Gastrocnemius medialis (tissue), 4 donors: ENCODE measurements around the gene ATF7IP. TPM values are rescaled to one million over a fixed set of nuclear protein-coding genes. Genes with fewer than 3 reads are reported as not detected.

ENCODE experiments used
- ATAC-seq, 2 donors: fragments of 150-250 bp; one replicate each; pipeline ENCODE4 v1.9.1; 2016
- DNase-seq, 2 donors: peaks; one replicate each; pipeline ENCODE4 v3.0.0-alpha.2; 2019
- H3K27ac ChIP-seq, 4 donors: fragments of 200-600 bp; sonication (generic); 1 replicate in 1 of 4; 2 replicates in 3 of 4; pipeline ENCODE4 v1.5.1; 2016 to 2018; ENCODE audit warnings: mild to moderate bottlenecking in 2 of 4, moderate library complexity in 1 of 4
- H3K27me3 ChIP-seq, 3 donors: fragments of 200-600 bp; sonication (generic) in 2 of 3; 1 replicate in 1 of 3; 2 replicates in 2 of 3; pipeline versions ENCODE4 v1.5.1 to v1.6.0; 2016 to 2019; ENCODE audit warnings: mild to moderate bottlenecking in 1 of 3, moderate library complexity in 1 of 3
- H3K36me3 ChIP-seq, 2 donors: fragments of 200-600 bp; sonication (generic) in 1 of 2; one replicate each; pipeline ENCODE4 v1.5.1; 2017 to 2018
- H3K4me1 ChIP-seq, 2 donors: fragments of 200-600 bp; sonication (generic) in 1 of 2; one replicate each; pipeline ENCODE4 v1.5.1; 2016 to 2017; ENCODE audit warnings: mild to moderate bottlenecking in 2 of 2
- H3K4me3 ChIP-seq, 4 donors: fragments of 200-600 bp; sonication (generic) in 3 of 4; 1 replicate in 1 of 4; 2 replicates in 3 of 4; pipeline ENCODE4 v1.5.1; 2016 to 2019; ENCODE audit warnings: mild to moderate bottlenecking in 2 of 4
- H3K9me3 ChIP-seq, 3 donors: fragments of 200-600 bp; sonication (generic) in 2 of 3; 1 replicate in 1 of 3; 2 replicates in 2 of 3; pipeline ENCODE4 v1.5.1; 2016 to 2019
- CTCF ChIP-seq, 5 experiments: fragments of 450-650 bp in 3 of 5; fragments of 200-600 bp in 2 of 5; sonication (generic) in 2 of 5; IDR thresholded peaks in 4 of 5; conservative IDR thresholded peaks in 1 of 5; 1 replicate in 4 of 5; 2 replicates in 1 of 5; pipeline ENCODE4 v1.5.1; 2016 to 2019; ENCODE audit warnings: antibody characterized with exemption in 5 of 5, mild to moderate bottlenecking in 3 of 5, moderate library complexity in 3 of 5
- POLR2A ChIP-seq, 2 donors: fragments of 450-650 bp; IDR thresholded peaks; one replicate each; pipeline ENCODE4 v1.6.1; 2017; ENCODE audit warnings: antibody characterized with exemption in 2 of 2, mild to moderate bottlenecking in 2 of 2, moderate library complexity in 2 of 2
- in situ Hi-C, 4 donors: fragments of 200-750 bp; cut with MboI; loops; one replicate each; pipeline versions ENCODE4 v1.15.0 to v1.8.0; 2017; ENCODE audit warnings: low sequenced_read_pairs in 4 of 4
- intact Hi-C: fragments of 100-400 bp; cut with DNase I; formaldehyde crosslinking; loops from one replicate; pipeline ENCODE4 v1.15.1; 2023; ENCODE audit warnings: low total_unique reads
- total RNA-seq, 4 donors: library from RNA; depleted of rRNA; stranded (reverse); fragments of >200 nt; gene quantifications; one replicate each; pipeline versions ENCODE4 v1.1.0 to v1.2.3, GENCODE V29; 2016

ATF7IP gene
- total RNA-seq, 4 donors from 2014 or later = 15.9 to 42.2 (median 30.7) TPM

GRCh38 chr12:14430394-14430986 is 65.0 kb downstream of the ATF7IP start:
- no peak for ATAC-seq

GRCh38 chr12:14431975-14432374 is 66.5 kb downstream of the ATF7IP start:
- intact Hi-C loops = no loop called here
- Histone ChIP-seq H3K4me1 (peaks cover 28 to 33% of the 10 kb centered on the region in 2 donors), H3K27ac (peak overlapping the region in 2 of 4 donors; percentile 8 to 39), H3K27me3 (no peaks in the 10 kb centered on the region), H3K36me3 (peaks cover 3 to 23% of the 10 kb centered on the region in 2 donors), H3K9me3 (no peaks in the 10 kb centered on the region), H3K4me3 (no peak overlapping the region)
- in situ Hi-C loops = no loop called here
- no peak for DNase-seq
- TF ChIP-seq POLR2A (IDR thresholded peaks at IDR 0.05) = no peak
- TF ChIP-seq CTCF (IDR thresholded peaks at IDR 0.05 in 4 of 5, conservative IDR thresholded peaks at IDR 0.05 in 1 of 5) = no peak
- ATAC-seq = no peak

More at GRCh38 chr12:14430394-14430986, 65.0 kb downstream of the ATF7IP start:
- no peak overlapping the region for H3K27ac ChIP-seq
- no peaks in the 10 kb centered on the region for H3K27me3 ChIP-seq
- intact Hi-C loops (no loop called here), in situ Hi-C loops (no loop called here)
- TF ChIP-seq CTCF (IDR thresholded peaks at IDR 0.05 in 4 of 5, conservative IDR thresholded peaks at IDR 0.05 in 1 of 5) = no peak
- no peak for TF ChIP-seq POLR2A (IDR thresholded peaks at IDR 0.05)
- DNase-seq = no peak
- H3K4me1 ChIP-seq = peaks cover 28 to 36% of the 10 kb centered on the region in 2 donors
- H3K9me3 ChIP-seq = no peaks in the 10 kb centered on the region
- H3K36me3 ChIP-seq = peaks cover 0 to 8% of the 10 kb centered on the region in 2 donors
- H3K4me3 ChIP-seq = no peak overlapping the region

- Histone ChIP-seq H3K36me3 (peaks cover 3 to 46% of the 10 kb centered on the region in 2 donors), H3K4me1 (peaks cover 12 to 16% of the 10 kb centered on the region in 2 donors), H3K27ac (no peak overlapping the region), H3K9me3 (no peaks in the 10 kb centered on the region), H3K4me3 (no peak overlapping the region), H3K27me3 (no peaks in the 10 kb centered on the region)
- TF ChIP-seq POLR2A (IDR thresholded peaks at IDR 0.05) (no peak), CTCF (IDR thresholded peaks at IDR 0.05 in 4 of 5, conservative IDR thresholded peaks at IDR 0.05 in 1 of 5) (no peak)
- in situ Hi-C loops = no loop called here
- ATAC-seq = no peak
- no peak for DNase-seq
- intact Hi-C loops = no loop called here
Measured at GRCh38 chr12:14435627-14436026, 70.1 kb downstream of the ATF7IP start.

GRCh38 chr12:14442221-14442881 is 76.9 kb downstream of the ATF7IP start:
- TF ChIP-seq POLR2A (IDR thresholded peaks at IDR 0.05) (no peak), CTCF (IDR thresholded peaks at IDR 0.05 in 4 of 5, conservative IDR thresholded peaks at IDR 0.05 in 1 of 5) (no peak)
- ATAC-seq = peak; percentile 12 to 51
- no peaks in the 10 kb centered on the region for H3K27me3 ChIP-seq
- H3K4me3 ChIP-seq = no peak overlapping the region
- intact Hi-C loops = loop anchor here (5.0 kb wide), 1 partner anchor 1720 kb away; no protein-coding TSS in a partner anchor
- H3K36me3 ChIP-seq = peaks cover 0 to 25% of the 10 kb centered on the region in 2 donors
- in situ Hi-C loops = no loop called here
- peak overlapping the region; percentile 71 to 79 (median 78) for H3K27ac ChIP-seq
- no peaks in the 10 kb centered on the region for H3K9me3 ChIP-seq
- no peak for DNase-seq
- H3K4me1 ChIP-seq = peaks cover 24 to 30% of the 10 kb centered on the region in 2 donors
